HepG2 (cell line): ENCODE data around the gene CMTM4. TPM values are rescaled to one million over a fixed set of nuclear protein-coding genes. Genes with fewer than 3 reads are reported as not detected.

Experiments used
- ATAC-seq: fragments of 200-7000 bp; cut with Tn5 transposase; 3 replicates; pipeline ENCODE4 v1.9.1; 2020; ENCODE audit warnings: mild to moderate bottlenecking, moderate library complexity
- BruUV-seq: library from RNA; stranded (reverse); fragments of 400-500 nt; replicated peaks from 2 replicates; lab custom pipeline; 2021; lab: Mats Ljungman, UMichigan
- CTCF ChIA-PET: fragments of 300-600 bp; formaldehyde crosslinking; extraction: SDS; loops from one replicate; lab custom pipeline; 2021; ENCODE audit warnings: low total read pairs, inconsistent platforms, low intra/inter-chr PET ratio; lab: Yijun Ruan, JAX
- POLR2A ChIA-PET: fragments of 350-600 bp; sonication (Branson Sonifier 250); formaldehyde crosslinking; loops from one replicate; lab custom pipeline; 2020; ENCODE audit warnings: antibody characterized with exemption, inconsistent platforms; lab: Yijun Ruan, JAX
- DNase-seq: peaks from one replicate; pipeline ENCODE4 v3.0.0-alpha.2; 2015; ENCODE audit warnings: low spot score
- FAIRE-seq: peaks from 3 replicates; lab custom pipeline; 2011; peaks lifted over from hg19 to GRCh38; lab: Jason Lieb, UNC
- H2AFZ ChIP-seq: one replicate; pipeline ENCODE4 v1.6.1; 2011; ENCODE audit warnings: low read length, inconsistent platforms
- H3K27ac ChIP-seq: fragments of 300-600 bp; 3 replicates; pipeline ENCODE4 v1.8.0; 2011; ENCODE audit warnings: mixed run types, mild to moderate bottlenecking, mixed read lengths, low read length, inconsistent platforms; ENCODE audit not compliant: insufficient read depth; ENCODE audit errors: extremely low read length
- H3K27me3 ChIP-seq, 2 experiments: fragments of 200-600 bp in 1 of 2; 2 replicates in 1 of 2; 3 replicates in 1 of 2; pipeline versions ENCODE4 v1.6.0 to v1.8.0; 2011; ENCODE audit warnings: low read length in 2 of 2, mild to moderate bottlenecking in 2 of 2, moderate library complexity in 2 of 2, inconsistent platforms in 1 of 2; ENCODE audit not compliant: insufficient read depth in 2 of 2, control insufficient read depth in 1 of 2
- H3K36me3 ChIP-seq, 2 experiments: fragments of 200-600 bp in 1 of 2; replicated peaks in 1 of 2; 2 replicates in 1 of 2; 3 replicates in 1 of 2; pipeline versions ENCODE4 v1.5.1 to v1.8.0; 2011; ENCODE audit warnings: low read length in 2 of 2, inconsistent platforms in 1 of 2; ENCODE audit not compliant: insufficient read depth in 2 of 2, control insufficient read depth in 1 of 2
- H3K4me1 ChIP-seq: 2 replicates; pipeline ENCODE4 v1.5.1; 2012; ENCODE audit warnings: low read length, inconsistent platforms; ENCODE audit not compliant: insufficient read depth
- H3K4me2 ChIP-seq: 2 replicates; pipeline ENCODE4 v1.6.0; 2011; ENCODE audit warnings: low read depth, low read length, inconsistent platforms
- H3K4me3 ChIP-seq, 3 experiments: fragments of 200-600 bp in 1 of 3; sonication (generic), shearing (Covaris generic) in 1 of 3; replicated peaks in 1 of 3; 2 replicates each; pipeline ENCODE4 v1.5.1; 2011 to 2016; ENCODE audit warnings: low read length in 3 of 3, inconsistent platforms in 2 of 3, low read depth in 2 of 3, mild to moderate bottlenecking in 2 of 3, control low read depth in 1 of 3, mixed read lengths in 1 of 3; ENCODE audit not compliant: insufficient read depth in 1 of 3
- H3K79me2 ChIP-seq: one replicate; pipeline ENCODE4 v1.6.1; 2011; ENCODE audit warnings: low read length, inconsistent platforms; ENCODE audit not compliant: insufficient read depth
- H3K9ac ChIP-seq: 2 replicates; pipeline ENCODE4 v1.6.0; 2011; ENCODE audit warnings: mild to moderate bottlenecking, low read depth, low read length, inconsistent platforms; ENCODE audit not compliant: insufficient read depth
- H3K9me3 ChIP-seq: 2 replicates; pipeline ENCODE4 v1.5.1; 2012; ENCODE audit warnings: mild to moderate bottlenecking, low read length
- H4K20me1 ChIP-seq: 2 replicates; pipeline ENCODE4 v1.6.0; 2011; ENCODE audit warnings: inconsistent platforms, mild to moderate bottlenecking, low read length, moderate library complexity; ENCODE audit not compliant: insufficient read depth
- HNF1B ChIP-seq: sonication (generic); formaldehyde crosslinking; IDR thresholded peaks from 2 replicates; pipeline ENCODE4 v1.5.1; 2020; ENCODE audit warnings: mild to moderate bottlenecking, moderate library complexity, missing genetic modification reagents
- MED13 ChIP-seq: sonication (generic); formaldehyde crosslinking; IDR thresholded peaks from 2 replicates; pipeline ENCODE4 v1.5.0; 2020; ENCODE audit warnings: missing genetic modification reagents
- NCOA1 ChIP-seq: sonication (generic); formaldehyde crosslinking; IDR thresholded peaks from 2 replicates; pipeline ENCODE4 v1.9.0; 2021; ENCODE audit warnings: missing genetic modification reagents
- ONECUT2 ChIP-seq: sonication (generic); formaldehyde crosslinking; IDR thresholded peaks from 2 replicates; pipeline ENCODE4 v1.4.0; 2020; ENCODE audit warnings: missing genetic modification reagents
- PHF5A ChIP-seq: IDR thresholded peaks from one replicate; pipeline ENCODE4 v1.6.1; 2018; ENCODE audit warnings: low read depth, missing genetic modification reagents; ENCODE audit not compliant: unreplicated experiment
- SOX5 ChIP-seq: IDR thresholded peaks from 2 replicates; pipeline ENCODE4 v1.6.1; 2016; ENCODE audit warnings: borderline replicate concordance
- ZNF333 ChIP-seq: sonication (generic); formaldehyde crosslinking; IDR thresholded peaks from 2 replicates; pipeline ENCODE4 v1.4.0; 2020; ENCODE audit warnings: mild to moderate bottlenecking, missing genetic modification reagents, borderline replicate concordance
- ZNF33B ChIP-seq: sonication (generic); formaldehyde crosslinking; IDR thresholded peaks from 2 replicates; pipeline ENCODE4 v1.5.1; 2020; ENCODE audit warnings: mild to moderate bottlenecking, missing genetic modification reagents
- ZNF878 ChIP-seq: sonication (generic); formaldehyde crosslinking; IDR thresholded peaks from 2 replicates; pipeline ENCODE4 v1.8.1; 2023; ENCODE audit warnings: mild to moderate bottlenecking, missing genetic modification reagents, moderate library complexity
- WGBS: methylation state at CpG from one replicate; pipeline ENCODE4 v1.1.6; 2017; ENCODE audit warnings: low lambda C conversion rate; 5-methylcytosine and 5-hydroxymethylcytosine counted together
- in situ Hi-C: cut with HindIII; loops from 2 replicates; pipeline ENCODE4 v1.10.0; 2017; ENCODE audit warnings: low pct_unique_long_range_greater_than_20kb; ENCODE audit not compliant: extremely low pct_ligation_motif_present
- intact Hi-C: fragments of 100-400 bp; cut with micrococcal nuclease; formaldehyde crosslinking; loops from one replicate; pipeline ENCODE4 v1.10.0; 2022; ENCODE audit not compliant: unreplicated experiment
- polyA plus RNA-seq, 8 experiments: library from polyadenylated mRNA; depleted of rRNA in 3 of 8; stranded (reverse) in 7 of 8; unstranded in 1 of 8; fragments of >200 nt; fragmentation: Illumina TruSeq in 4 of 8; extraction: Trizol in 4 of 8; gene quantifications; 2 replicates each; pipeline versions ENCODE4 v1.2.1 to v1.2.3, GENCODE V29; 2011 to 2016; ENCODE audit warnings: low read depth in 4 of 8, missing spikeins in 1 of 8, mixed read lengths in 1 of 8; ENCODE audit not compliant: insufficient read depth in 1 of 8
- total RNA-seq, 5 experiments: library from RNA; depleted of rRNA; stranded (reverse); fragments of >200 nt; fragmentation: Illumina TruSeq; extraction: Trizol; gene quantifications; 2 replicates each; pipeline ENCODE4 v1.2.3, GENCODE V29; 2016; ENCODE audit warnings: low read depth in 1 of 5
- TF ChIP-seq, protein P1 (sequence below), 2 experiments: sonication (generic) in 1 of 2; formaldehyde crosslinking in 1 of 2; IDR thresholded peaks; 2 replicates each; pipeline versions ENCODE4 v1.5.1 to v1.6.1; 2011 to 2020; ENCODE audit warnings: borderline replicate concordance in 1 of 2, low read depth in 1 of 2, low read length in 1 of 2, mild to moderate bottlenecking in 1 of 2, missing genetic modification reagents in 1 of 2, moderate library complexity in 1 of 2
- TF ChIP-seq, protein P2 (sequence below): sonication (generic); formaldehyde crosslinking; IDR thresholded peaks from 2 replicates; pipeline ENCODE4 v1.4.0; 2020; ENCODE audit warnings: mild to moderate bottlenecking, missing genetic modification reagents
- TF ChIP-seq, protein P3 (sequence below): sonication (generic); formaldehyde crosslinking; IDR thresholded peaks from 2 replicates; pipeline ENCODE4 v1.4.0; 2020; ENCODE audit warnings: mild to moderate bottlenecking, missing genetic modification reagents, borderline replicate concordance
- TF ChIP-seq, protein P4 (sequence below): sonication (generic); formaldehyde crosslinking; IDR thresholded peaks from 2 replicates; pipeline ENCODE4 v1.5.0; 2020; ENCODE audit warnings: missing genetic modification reagents

CMTM4 gene
- total and polyA plus RNA-seq, 2 of the 13 experiments (the other 11 are each of a cell fraction or from before 2014, with no cell fraction given): 32.0 to 36.3 TPM

- TF ChIP-seq, protein P1, sequence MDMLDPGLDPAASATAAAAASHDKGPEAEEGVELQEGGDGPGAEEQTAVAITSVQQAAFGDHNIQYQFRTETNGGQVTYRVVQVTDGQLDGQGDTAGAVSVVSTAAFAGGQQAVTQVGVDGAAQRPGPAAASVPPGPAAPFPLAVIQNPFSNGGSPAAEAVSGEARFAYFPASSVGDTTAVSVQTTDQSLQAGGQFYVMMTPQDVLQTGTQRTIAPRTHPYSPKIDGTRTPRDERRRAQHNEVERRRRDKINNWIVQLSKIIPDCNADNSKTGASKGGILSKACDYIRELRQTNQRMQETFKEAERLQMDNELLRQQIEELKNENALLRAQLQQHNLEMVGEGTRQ (IDR thresholded peaks at IDR 0.05; ENCODE audit: low read depth, low read length): no peak
- TF ChIP-seq, protein P1 (CRISPR knock-in tag; IDR thresholded peaks at IDR 0.05; ENCODE audit: borderline replicate concordance): no peak
- TF ChIP-seq HNF1B (CRISPR knock-in tag): no peak
- no peak for TF ChIP-seq ZNF878 (CRISPR knock-in tag)
- TF ChIP-seq, protein P2, sequence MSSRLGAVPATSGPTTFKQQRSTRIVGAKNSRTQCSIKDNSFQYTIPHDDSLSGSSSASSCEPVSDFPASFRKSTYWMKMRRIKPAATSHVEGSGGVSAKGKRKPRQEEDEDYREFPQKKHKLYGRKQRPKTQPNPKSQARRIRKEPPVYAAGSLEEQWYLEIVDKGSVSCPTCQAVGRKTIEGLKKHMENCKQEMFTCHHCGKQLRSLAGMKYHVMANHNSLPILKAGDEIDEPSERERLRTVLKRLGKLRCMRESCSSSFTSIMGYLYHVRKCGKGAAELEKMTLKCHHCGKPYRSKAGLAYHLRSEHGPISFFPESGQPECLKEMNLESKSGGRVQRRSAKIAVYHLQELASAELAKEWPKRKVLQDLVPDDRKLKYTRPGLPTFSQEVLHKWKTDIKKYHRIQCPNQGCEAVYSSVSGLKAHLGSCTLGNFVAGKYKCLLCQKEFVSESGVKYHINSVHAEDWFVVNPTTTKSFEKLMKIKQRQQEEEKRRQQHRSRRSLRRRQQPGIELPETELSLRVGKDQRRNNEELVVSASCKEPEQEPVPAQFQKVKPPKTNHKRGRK (CRISPR knock-in tag): no peak
- TF ChIP-seq ZNF333 (CRISPR knock-in tag): no peak
Observed at GRCh38 chr16:66637806-66638205, 58.7 kb downstream of the CMTM4 start (continued).

DNA sequence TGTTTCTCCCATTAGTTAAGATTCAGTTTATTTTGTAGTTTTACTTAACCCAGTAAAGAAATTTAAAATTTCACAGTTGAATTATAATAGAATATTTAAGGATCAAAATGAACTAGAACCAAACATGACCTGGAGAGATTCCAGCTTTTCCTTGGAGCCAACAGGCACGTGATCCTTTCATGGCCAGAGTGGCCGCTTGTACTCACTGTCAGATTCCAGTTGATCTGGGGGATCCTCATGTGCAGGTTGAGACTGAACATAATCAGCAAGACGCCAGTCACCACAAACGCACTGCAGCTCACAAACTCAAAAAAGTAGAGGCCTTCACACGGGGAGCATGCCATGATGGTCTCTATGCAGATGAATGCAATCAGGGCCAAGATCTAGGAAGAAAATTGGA is 60.3 kb downstream of the CMTM4 start:
- no peaks in the 10 kb centered on the region for H3K79me2 ChIP-seq
- H3K9ac ChIP-seq: no peak overlapping the region
- H4K20me1 ChIP-seq: no peaks in the 10 kb centered on the region
- H3K27ac ChIP-seq: no peak overlapping the region
- no TSS peak for BruUV-seq
- H3K9me3 ChIP-seq: no peaks in the 10 kb centered on the region
- intact Hi-C loops (no loop called here), in situ Hi-C loops (no loop called here)
- no peak for DNase-seq
- H3K27me3 ChIP-seq: no peaks in the 10 kb centered on the region
- 98% methylated on average over 5 of the region's 5 CpGs for WGBS
- POLR2A ChIA-PET: no interaction called here
- no peaks in the 10 kb centered on the region; a peak in 1 of 5 replicates for H3K36me3 ChIP-seq
- no peak overlapping the region for H2AFZ ChIP-seq
- no peak overlapping the region for H3K4me3 ChIP-seq
- no peak for ATAC-seq
- H3K4me2 ChIP-seq: no peak overlapping the region
- CTCF ChIA-PET: no interaction called here
- peaks cover 26% of the 10 kb centered on the region for H3K4me1 ChIP-seq
- FAIRE-seq: no peak
- TF ChIP-seq PHF5A (CRISPR knock-in tag) (no peak), ONECUT2 (no peak), SOX5 (no peak), MED13 (CRISPR knock-in tag) (no peak), ZNF33B (no peak), NCOA1 (CRISPR knock-in tag) (no peak)
- TF ChIP-seq, protein P3, sequence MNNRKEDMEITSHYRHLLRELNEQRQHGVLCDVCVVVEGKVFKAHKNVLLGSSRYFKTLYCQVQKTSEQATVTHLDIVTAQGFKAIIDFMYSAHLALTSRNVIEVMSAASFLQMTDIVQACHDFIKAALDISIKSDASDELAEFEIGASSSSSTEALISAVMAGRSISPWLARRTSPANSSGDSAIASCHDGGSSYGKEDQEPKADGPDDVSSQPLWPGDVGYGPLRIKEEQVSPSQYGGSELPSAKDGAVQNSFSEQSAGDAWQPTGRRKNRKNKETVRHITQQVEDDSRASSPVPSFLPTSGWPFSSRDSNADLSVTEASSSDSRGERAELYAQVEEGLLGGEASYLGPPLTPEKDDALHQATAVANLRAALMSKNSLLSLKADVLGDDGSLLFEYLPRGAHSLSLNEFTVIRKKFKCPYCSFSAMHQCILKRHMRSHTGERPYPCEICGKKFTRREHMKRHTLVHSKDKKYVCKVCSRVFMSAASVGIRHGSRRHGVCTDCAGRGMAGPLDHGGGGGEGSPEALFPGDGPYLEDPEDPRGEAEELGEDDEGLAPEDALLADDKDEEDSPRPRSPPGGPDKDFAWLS (CRISPR knock-in tag): no peak
- TF ChIP-seq, protein P4, sequence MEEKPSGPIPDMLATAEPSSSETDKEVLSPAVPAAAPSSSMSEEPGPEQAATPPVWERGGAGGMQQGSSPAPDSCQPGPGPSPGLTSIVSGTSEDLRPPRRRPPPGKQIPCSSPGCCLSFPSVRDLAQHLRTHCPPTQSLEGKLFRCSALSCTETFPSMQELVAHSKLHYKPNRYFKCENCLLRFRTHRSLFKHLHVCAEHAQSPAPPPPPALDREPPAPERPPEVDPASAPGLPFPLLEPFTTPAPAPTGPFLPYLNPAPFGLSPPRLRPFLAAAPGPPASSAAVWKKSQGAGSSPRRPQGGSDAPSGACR (CRISPR knock-in tag): no peak
